Effector memory CD8-positive, alpha-beta T cell (primary cell): ENCODE results near the gene MAN2A2.

Experiments
- ATAC-seq: fragments of 150-1000 bp; cut with Tn5 transposase; replicated peaks from 2 replicates; pipeline ENCODE4 v1.10.0; 2021; ENCODE audit warnings: mild to moderate bottlenecking, moderate library complexity
- DNase-seq, 3 experiments: peaks; one replicate each; pipeline ENCODE4 v3.0.0; 2021
- H3K27ac Mint-ChIP-seq, 2 donors: one replicate each; pipeline ENCODE4 v1.8.0; 2022; ENCODE audit warnings: mild to moderate bottlenecking in 2 of 2, mixed read lengths in 2 of 2, moderate library complexity in 2 of 2
- H3K27me3 Mint-ChIP-seq, 2 donors: one replicate each; pipeline ENCODE4 v1.8.0; 2022; ENCODE audit warnings: mixed read lengths in 2 of 2
- H3K36me3 Mint-ChIP-seq: one replicate; pipeline ENCODE4 v1.8.0; 2022; ENCODE audit warnings: mild to moderate bottlenecking, moderate library complexity, mixed read lengths; ENCODE audit not compliant: insufficient read depth
- H3K4me1 Mint-ChIP-seq, 2 donors: one replicate each; pipeline ENCODE4 v1.8.0; 2022; ENCODE audit warnings: low read depth in 2 of 2, mixed read lengths in 2 of 2
- H3K4me3 Mint-ChIP-seq, 2 donors: one replicate each; pipeline ENCODE4 v1.8.0; 2022; ENCODE audit warnings: mild to moderate bottlenecking in 2 of 2, mixed read lengths in 2 of 2, moderate library complexity in 2 of 2
- H3K9me3 Mint-ChIP-seq, 2 donors: one replicate each; pipeline ENCODE4 v1.8.0; 2022; ENCODE audit warnings: mixed read lengths in 2 of 2

The MAN2A2 gene

GRCh38 chr15:90931828-90932659 is 28.9 kb downstream of the MAN2A2 start, which contains the start of gene HDDC3:
Gene HDDC3, minus strand, starts transcription at chr15:90932549. Its CDS starts 9 bp downstream, at chr15:90932540.
- DNase-seq: peak; percentile 89

GRCh38 chr15:90932660-90932991 is 29.5 kb downstream of the MAN2A2 start:
- peaks cover 40 to 54% of the 10 kb centered on the region in 2 donors for H3K4me1 Mint-ChIP-seq
- H3K27ac Mint-ChIP-seq: peak overlapping the region; percentile 86 to 97
- no peaks in the 10 kb centered on the region for H3K27me3 Mint-ChIP-seq
- H3K9me3 Mint-ChIP-seq: no peaks in the 10 kb centered on the region
- ATAC-seq (no peak), DNase-seq (no peak)
- H3K4me3 Mint-ChIP-seq: peak overlapping the region; percentile 97 to 98
- H3K36me3 Mint-ChIP-seq: peaks cover 19% of the 10 kb centered on the region

More at GRCh38 chr15:90931828-90932659, 28.9 kb downstream of the MAN2A2 start, which contains the start of gene HDDC3:
- Mint-ChIP-seq H3K27me3 (no peaks in the 10 kb centered on the region), H3K27ac (peak within 1 kb of the TSS; percentile 95 to 97), H3K4me3 (peak within 1 kb of the TSS; percentile 97 to 98), H3K36me3 (peaks cover 19% of the 10 kb centered on the region), H3K9me3 (no peaks in the 10 kb centered on the region), H3K4me1 (peaks cover 40 to 54% of the 10 kb centered on the region in 2 donors)
- peak; percentile 57 for ATAC-seq

- no peak overlapping the region for H3K27ac Mint-ChIP-seq
- H3K4me3 Mint-ChIP-seq: peak overlapping the region in 1 of 2 donors; percentile 85
- H3K36me3 Mint-ChIP-seq: peaks cover 23% of the 10 kb centered on the region
- H3K27me3 Mint-ChIP-seq: no peaks in the 10 kb centered on the region
- ATAC-seq: no peak
- peaks cover 40 to 54% of the 10 kb centered on the region in 2 donors for H3K4me1 Mint-ChIP-seq
- no peaks in the 10 kb centered on the region for H3K9me3 Mint-ChIP-seq
- DNase-seq: no peak
Measured at GRCh38 chr15:90933301-90933700, 30.2 kb downstream of the MAN2A2 start.

- H3K27me3 Mint-ChIP-seq: no peaks in the 10 kb centered on the region
- peak overlapping the region; percentile 22 to 84 for H3K27ac Mint-ChIP-seq
- no peaks in the 10 kb centered on the region for H3K9me3 Mint-ChIP-seq
- peaks cover 31% of the 10 kb centered on the region for H3K36me3 Mint-ChIP-seq
- peak overlapping the region; percentile 82 to 85 for H3K4me3 Mint-ChIP-seq
- ATAC-seq (peak; percentile 37), DNase-seq (peak; percentile 79 to 85 (median 81))
- H3K4me1 Mint-ChIP-seq: peaks cover 40 to 54% of the 10 kb centered on the region in 2 donors
Measured at GRCh38 chr15:90934256-90934948, 31.3 kb downstream of the MAN2A2 start.

GRCh38 chr15:90934949-90935751 is 32.0 kb downstream of the MAN2A2 start, which contains the start of gene UNC45A:
Gene UNC45A, plus strand, starts transcription at chr15:90935285. Its CDS starts 40 bp downstream, at chr15:90935325.
- H3K36me3 Mint-ChIP-seq: peaks cover 37% of the 10 kb centered on the region
- no peaks in the 10 kb centered on the region for H3K9me3 Mint-ChIP-seq
- peak; percentile 93 to 95 (median 94) for DNase-seq
- H3K4me3 Mint-ChIP-seq: peak within 1 kb of the TSS; percentile 82 to 85
- H3K4me1 Mint-ChIP-seq: peaks cover 35 to 47% of the 10 kb centered on the region in 2 donors
- ATAC-seq: peak; percentile 72
- H3K27me3 Mint-ChIP-seq: no peaks in the 10 kb centered on the region
- peak within 1 kb of the TSS; percentile 22 to 84 for H3K27ac Mint-ChIP-seq

- ATAC-seq: no peak
- Mint-ChIP-seq H3K9me3 (no peaks in the 10 kb centered on the region), H3K4me3 (peak overlapping the region; percentile 82 to 85), H3K27ac (peak overlapping the region in 1 of 2 donors; percentile 84), H3K36me3 (peaks cover 44% of the 10 kb centered on the region), H3K4me1 (peaks cover 23 to 32% of the 10 kb centered on the region in 2 donors), H3K27me3 (no peaks in the 10 kb centered on the region)
- DNase-seq: no peak
Measured at GRCh38 chr15:90936823-90937222, 33.7 kb downstream of the MAN2A2 start.

GRCh38 chr15:90938261-90938660 is 35.2 kb downstream of the MAN2A2 start:
- no peaks in the 10 kb centered on the region for H3K9me3 Mint-ChIP-seq
- H3K36me3 Mint-ChIP-seq: peaks cover 55% of the 10 kb centered on the region
- ATAC-seq (no peak), DNase-seq (no peak)
- H3K27ac Mint-ChIP-seq: no peak overlapping the region
- H3K4me1 Mint-ChIP-seq: peaks cover 18 to 26% of the 10 kb centered on the region in 2 donors
- no peaks in the 10 kb centered on the region for H3K27me3 Mint-ChIP-seq
- no peak overlapping the region for H3K4me3 Mint-ChIP-seq

GRCh38 chr15:90939756-90940155 is 36.7 kb downstream of the MAN2A2 start:
- DNase-seq (no peak), ATAC-seq (no peak)
- no peaks in the 10 kb centered on the region for H3K9me3 Mint-ChIP-seq
- H3K27ac Mint-ChIP-seq: peak overlapping the region in 1 of 2 donors; percentile 51
- H3K27me3 Mint-ChIP-seq: no peaks in the 10 kb centered on the region
- no peak overlapping the region for H3K4me3 Mint-ChIP-seq
- H3K4me1 Mint-ChIP-seq: peaks cover 12 to 17% of the 10 kb centered on the region in 2 donors
- H3K36me3 Mint-ChIP-seq: peaks cover 67% of the 10 kb centered on the region

GRCh38 chr15:90941038-90941437 is 37.9 kb downstream of the MAN2A2 start:
- Mint-ChIP-seq H3K36me3 (peaks cover 74% of the 10 kb centered on the region), H3K27ac (peak overlapping the region; percentile 26 to 67), H3K27me3 (no peaks in the 10 kb centered on the region), H3K4me1 (peaks cover 7 to 10% of the 10 kb centered on the region in 2 donors), H3K9me3 (no peaks in the 10 kb centered on the region), H3K4me3 (no peak overlapping the region)
- DNase-seq (no peak), ATAC-seq (no peak)

- Mint-ChIP-seq H3K27ac (no peak overlapping the region), H3K4me1 (no peaks in the 10 kb centered on the region), H3K36me3 (peaks cover 85% of the 10 kb centered on the region), H3K9me3 (no peaks in the 10 kb centered on the region), H3K4me3 (no peak overlapping the region), H3K27me3 (no peaks in the 10 kb centered on the region)
- ATAC-seq (no peak), DNase-seq (no peak)
Measured at GRCh38 chr15:90942354-90943120, 39.4 kb downstream of the MAN2A2 start.

- no peak for DNase-seq
- Mint-ChIP-seq H3K27ac (no peak overlapping the region), H3K36me3 (peaks cover 81% of the 10 kb centered on the region)
Measured at GRCh38 chr15:90945091-90945490, 42.0 kb downstream of the MAN2A2 start.

GRCh38 chr15:90946538-90946937 is 43.4 kb downstream of the MAN2A2 start:
- H3K27me3 Mint-ChIP-seq: no peaks in the 10 kb centered on the region
- no peak overlapping the region for H3K4me3 Mint-ChIP-seq
- H3K36me3 Mint-ChIP-seq: peaks cover 67% of the 10 kb centered on the region
- H3K9me3 Mint-ChIP-seq: no peaks in the 10 kb centered on the region
- H3K4me1 Mint-ChIP-seq: no peaks in the 10 kb centered on the region
- H3K27ac Mint-ChIP-seq: no peak overlapping the region
- DNase-seq: no peak
- ATAC-seq: no peak

More at GRCh38 chr15:90945091-90945490, 42.0 kb downstream of the MAN2A2 start:
- no peak for ATAC-seq
- Mint-ChIP-seq H3K4me3 (no peak overlapping the region), H3K27me3 (no peaks in the 10 kb centered on the region), H3K9me3 (no peaks in the 10 kb centered on the region), H3K4me1 (no peaks in the 10 kb centered on the region)
